ENCODE results near the gene FN3K.
"Not testable (repeated sequence)": the region's sequence is repeated elsewhere in the genome, so short reads cannot be mapped to it uniquely, and the experiment has no call there.

The FN3K gene

GRCh38 chr17:82775001-82775823 lies 39.8 kb downstream of the FN3K start:
- no peak for DNase-seq (ENCODE audit: low read depth in 2 of 2)

DNA sequence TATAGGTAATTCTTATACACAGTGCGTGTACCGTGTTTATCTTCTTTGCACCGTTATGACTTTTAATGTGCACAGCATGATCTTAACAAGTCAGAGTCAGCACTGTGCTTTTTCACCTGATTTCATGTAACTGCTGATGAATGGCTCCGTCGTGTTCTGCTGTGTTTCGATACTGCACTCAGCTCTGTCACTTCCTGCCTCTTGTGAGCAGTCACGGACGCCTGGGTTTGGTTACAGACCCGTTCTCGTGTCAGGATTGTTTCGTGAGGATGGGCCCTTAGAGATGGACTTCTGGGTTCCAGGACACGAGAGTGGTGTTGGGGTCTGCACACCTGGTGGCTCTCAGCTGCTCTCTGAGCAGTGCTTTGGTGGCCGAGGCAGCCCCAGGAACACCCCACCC lies 41.0 kb downstream of the FN3K start:
- DNase-seq (ENCODE audit: low read depth in 2 of 2): no peak

- not testable (repeated sequence) for DNase-seq (ENCODE audit: low read depth in 2 of 2)
Observed at GRCh38 chr17:82777778-82778375, 42.5 kb downstream of the FN3K start.

GRCh38 chr17:82779541-82779940 lies 44.1 kb downstream of the FN3K start:
- no peak for DNase-seq (ENCODE audit: low read depth in 2 of 2)

DNA sequence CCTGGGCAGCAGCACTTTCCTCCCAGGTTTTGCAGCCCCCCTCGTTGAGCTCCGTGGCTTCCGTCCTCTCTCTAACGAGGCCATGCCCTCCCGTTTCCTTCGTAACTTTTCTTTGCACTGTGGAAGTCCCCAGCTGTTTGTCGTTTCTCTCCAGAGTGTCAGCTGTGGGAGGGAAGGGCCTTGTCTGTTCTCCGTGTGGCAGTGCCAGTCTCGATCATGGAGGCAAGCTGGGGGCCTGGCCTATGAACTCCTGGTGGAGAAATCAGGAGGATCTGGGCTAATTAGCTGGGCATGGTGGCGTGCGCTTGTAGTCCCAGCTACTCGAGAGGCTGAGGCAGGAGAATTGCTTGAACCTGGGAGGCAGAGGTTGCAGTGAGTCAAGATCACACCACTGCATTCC lies 44.8 kb downstream of the FN3K start:
- no peak for DNase-seq (ENCODE audit: low read depth in 2 of 2)

GRCh38 chr17:82780971-82781893 lies 45.8 kb downstream of the FN3K start:
- DNase-seq (ENCODE audit: low read depth in 2 of 2): no peak

GRCh38 chr17:82781894-82782274 lies 46.5 kb downstream of the FN3K start:
- peak in 1 of 2 experiments; percentile 46 for DNase-seq (ENCODE audit: low read depth in 2 of 2)

- DNase-seq (ENCODE audit: low read depth in 2 of 2): no peak
Observed at GRCh38 chr17:82782657-82783207, 47.3 kb downstream of the FN3K start.

GRCh38 chr17:82783498-82783897 lies 48.1 kb downstream of the FN3K start:
- DNase-seq (ENCODE audit: low read depth in 2 of 2): no peak

DNA sequence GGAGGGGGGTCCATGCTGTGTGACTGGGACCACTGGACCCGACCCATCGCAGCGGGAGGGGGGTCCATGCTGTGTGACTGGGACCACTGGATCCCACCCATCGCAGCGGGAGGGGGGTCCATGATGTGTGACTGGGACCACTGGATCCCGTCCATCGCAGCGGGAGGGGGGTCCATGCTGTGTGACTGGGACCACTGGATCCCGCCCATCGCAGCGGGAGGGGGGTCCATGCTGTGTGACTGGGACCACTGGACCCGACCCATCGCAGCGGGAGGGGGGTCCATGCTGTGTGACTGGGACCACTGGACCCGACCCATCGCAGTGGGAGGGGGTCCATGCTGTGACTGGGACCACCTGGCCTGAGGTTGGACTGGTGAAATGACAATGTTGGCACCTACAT lies 50.2 kb downstream of the FN3K start:
- DNase-seq (ENCODE audit: low read depth in 2 of 2): not testable (repeated sequence)

- no peak for DNase-seq (ENCODE audit: low read depth in 2 of 2)
Observed at GRCh38 chr17:82786427-82786826, 51.0 kb downstream of the FN3K start.

DNA sequence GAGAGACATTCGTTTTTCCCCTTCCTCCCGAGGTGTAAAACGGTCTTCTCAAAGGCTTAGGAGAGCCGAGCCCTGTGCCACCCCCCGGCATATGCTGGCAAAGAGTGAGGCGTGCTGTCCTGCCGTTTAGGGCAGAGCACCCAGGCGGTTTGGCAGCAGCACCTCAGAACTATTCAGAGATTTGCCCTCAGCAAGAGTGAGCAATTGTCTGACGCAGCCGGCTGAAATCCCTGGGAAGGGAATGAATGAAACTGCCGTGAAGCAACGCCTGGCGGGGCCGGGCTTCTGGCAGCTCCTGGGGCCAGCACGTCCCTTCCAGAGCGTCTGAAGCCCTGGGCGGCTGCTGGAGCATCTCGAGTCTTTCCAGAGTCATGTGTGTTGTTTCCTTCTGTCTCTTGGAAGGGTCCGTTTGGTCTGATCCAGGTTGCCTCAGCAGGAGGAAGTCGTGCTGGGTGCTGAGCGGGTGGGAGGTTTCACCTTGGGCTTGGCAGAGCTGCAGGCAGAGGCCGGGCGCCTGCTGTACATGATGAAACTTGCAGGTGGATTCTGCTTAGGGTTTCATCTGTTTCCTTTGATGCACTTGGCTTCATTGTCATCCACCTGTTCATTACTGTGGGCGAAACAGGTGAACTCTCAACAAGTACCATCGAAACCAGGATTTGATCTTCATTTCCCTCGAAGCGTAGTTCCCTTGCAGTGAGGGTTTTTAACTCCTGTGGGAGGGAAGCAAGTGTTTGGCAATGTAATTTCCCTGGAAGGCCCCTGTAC lies 51.9 kb downstream of the FN3K start:
- no peak for DNase-seq (ENCODE audit: low read depth in 2 of 2)

DNA sequence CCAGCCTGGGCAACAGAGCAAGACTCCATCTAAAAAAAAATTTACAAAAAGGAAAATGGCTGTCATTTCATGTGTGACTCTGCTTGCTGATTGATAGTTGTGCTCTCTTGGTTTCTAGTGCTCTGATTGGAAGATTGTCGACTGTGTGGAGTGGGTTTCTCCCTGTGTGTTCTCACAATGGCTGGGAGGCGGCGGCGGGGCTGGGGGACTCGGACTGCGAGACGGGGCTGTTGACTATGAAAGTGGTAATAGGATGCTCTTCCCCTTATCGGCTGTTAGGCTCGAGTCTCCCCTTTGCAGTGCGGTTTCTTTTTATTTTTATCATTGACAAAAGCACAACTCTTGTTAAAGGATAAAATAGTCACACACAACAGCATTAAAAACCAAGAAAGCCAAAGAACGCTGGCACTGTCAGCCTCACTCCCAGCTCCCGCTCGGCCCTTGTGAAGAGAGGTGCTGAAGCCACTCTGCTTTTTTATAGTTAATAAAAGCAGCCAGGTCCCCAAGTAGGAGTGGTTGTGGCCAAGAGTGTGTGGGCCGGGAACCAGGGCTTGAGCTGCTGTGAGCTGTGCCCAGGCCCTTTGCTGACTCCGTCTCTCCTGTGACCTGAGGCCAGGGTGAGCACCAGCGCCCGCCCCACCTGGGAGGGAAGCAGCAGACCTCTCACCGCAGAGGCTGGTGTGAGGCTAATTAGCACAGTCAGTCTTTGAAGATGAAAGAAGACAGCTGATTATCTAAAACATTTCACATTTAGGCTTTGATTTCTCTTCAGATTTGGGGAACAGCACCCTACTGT lies 53.0 kb downstream of the FN3K start:
- no peak for DNase-seq (ENCODE audit: low read depth in 2 of 2)

DNA sequence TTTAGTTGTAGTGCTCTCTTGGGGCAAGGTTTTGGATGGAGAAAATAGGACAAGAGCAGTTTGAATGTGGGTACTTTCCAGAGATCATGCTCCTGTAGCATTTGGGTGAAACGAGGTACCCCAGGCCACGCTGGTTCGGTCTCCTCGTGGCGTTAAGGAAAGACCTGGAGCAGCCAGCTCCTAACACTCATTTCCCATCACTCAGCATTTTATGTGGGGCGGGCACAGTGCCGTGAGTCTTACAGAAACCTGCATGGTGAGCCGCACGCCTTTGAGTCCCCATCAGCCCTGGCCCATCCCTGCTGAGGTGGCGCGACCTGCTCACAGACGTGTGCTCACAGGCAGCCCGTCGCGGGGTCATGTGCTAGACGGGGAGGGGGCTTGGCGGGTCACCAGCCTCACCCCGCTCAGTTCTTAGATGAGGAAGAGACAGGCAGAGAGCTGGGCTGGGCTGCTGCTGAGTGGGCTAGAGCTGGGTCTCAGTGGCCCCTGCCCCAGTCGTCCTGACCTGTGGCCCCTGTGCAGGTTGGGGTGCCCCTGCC lies 53.7 kb downstream of the FN3K start:
- no peak for DNase-seq (ENCODE audit: low read depth in 2 of 2)

DNA sequence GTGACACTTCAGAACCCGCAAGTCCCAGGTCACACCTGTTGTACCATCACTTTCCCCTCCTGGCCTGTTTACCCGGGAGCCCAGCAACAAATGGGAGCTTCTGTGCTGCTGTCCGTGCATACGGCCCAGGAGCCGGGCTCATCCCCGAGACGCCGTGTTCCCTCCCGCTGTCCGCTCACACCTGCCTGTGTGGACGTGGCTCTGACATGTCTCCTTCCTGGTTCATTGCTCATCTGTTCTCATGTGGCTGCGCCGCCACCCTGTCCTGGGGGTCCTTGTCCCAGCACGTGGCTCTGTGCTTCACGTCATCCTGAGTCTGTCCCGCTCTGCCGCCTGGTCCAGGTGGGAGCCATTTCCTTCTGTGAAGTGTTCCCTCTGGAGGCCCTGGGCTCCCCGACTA lies 54.4 kb downstream of the FN3K start:
- DNase-seq (ENCODE audit: low read depth in 2 of 2): no peak

DNA sequence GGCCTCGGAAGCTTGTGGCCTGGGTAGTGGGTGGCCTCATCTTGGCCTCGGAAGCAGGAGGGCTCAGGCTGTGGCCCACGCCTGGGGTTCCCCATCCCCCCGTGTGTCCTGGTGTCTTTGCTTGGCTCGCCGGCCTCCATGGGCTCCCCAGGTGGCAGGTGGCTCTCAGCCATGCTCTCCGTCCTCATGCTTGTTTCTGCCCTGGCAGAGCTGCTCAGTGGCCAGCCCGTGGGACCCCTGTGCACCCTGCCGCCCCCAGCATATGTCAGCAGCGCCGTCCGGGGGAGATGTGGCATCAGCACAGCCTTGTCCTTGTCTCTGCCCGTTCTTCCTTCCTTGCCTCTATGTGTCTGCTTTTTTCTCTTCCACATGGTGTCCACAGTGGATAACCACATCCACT lies 55.0 kb downstream of the FN3K start:
- DNase-seq (ENCODE audit: low read depth in 2 of 2): no peak

DNA sequence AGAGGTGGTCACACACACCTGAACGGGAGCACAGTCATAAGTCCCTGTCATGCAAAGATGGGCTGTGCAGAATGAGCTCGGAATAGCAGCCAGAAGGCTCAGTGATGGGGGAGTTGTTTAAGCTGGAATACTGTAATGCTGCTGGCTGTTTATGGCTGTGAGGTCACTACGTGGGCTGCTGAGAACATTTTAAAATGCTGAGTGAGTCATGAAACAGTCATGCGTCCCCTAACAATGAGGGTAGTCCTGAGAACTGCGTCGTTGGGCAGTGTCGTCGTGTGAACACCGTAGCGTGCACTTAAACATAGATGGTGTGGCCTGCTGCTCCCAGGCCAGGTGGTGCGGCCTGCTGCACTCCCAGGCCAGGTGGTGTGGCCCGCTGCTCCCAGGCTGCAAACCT lies 56.1 kb downstream of the FN3K start:
- DNase-seq (ENCODE audit: low read depth in 2 of 2): peak in 1 of 2 experiments; percentile 39

DNA sequence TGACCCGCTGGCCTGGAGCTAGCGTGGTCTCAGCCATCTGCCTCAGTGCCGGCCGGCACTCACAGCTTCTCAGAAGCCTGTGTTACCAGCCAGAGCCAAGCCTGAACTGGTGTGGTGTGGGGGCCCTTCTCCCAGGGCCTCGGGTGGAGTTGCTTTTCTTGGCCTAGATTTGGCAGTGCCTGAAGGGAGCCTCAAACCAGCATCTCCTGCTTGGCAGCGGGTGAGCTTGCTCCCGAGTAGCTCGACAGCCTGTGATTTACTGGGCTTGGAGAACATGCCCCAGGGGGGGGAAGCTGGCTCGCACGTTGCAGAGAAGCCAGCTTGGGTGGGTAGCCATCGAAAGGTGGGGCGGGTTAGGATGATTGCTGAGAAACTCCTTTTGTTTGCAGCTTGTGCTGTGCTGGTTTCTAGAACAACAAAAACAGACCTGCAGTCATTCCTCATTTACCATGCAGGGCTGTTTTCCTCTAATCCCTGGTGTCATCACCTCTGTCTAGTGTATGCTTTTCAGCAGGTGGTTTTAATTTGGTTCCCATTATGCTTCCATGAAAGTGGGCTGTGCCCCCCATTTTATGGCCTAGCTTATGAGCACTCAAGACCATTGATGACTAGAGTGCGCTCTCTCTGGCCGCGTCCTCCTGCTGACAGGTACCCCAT lies 58.7 kb downstream of the FN3K start:
- peak; percentile 49 to 52 for DNase-seq (ENCODE audit: low read depth in 2 of 2)

GRCh38 chr17:82794781-82795482 lies 59.5 kb downstream of the FN3K start:
- no peak for DNase-seq (ENCODE audit: low read depth in 2 of 2)

All from fibroblast of skin of left quadriceps (primary cell).